ENCODE results near the gene TEKTIP1.

Gene TEKTIP1

GRCh38 chr19:3585301-3586126, 46.5 kb downstream of the TEKTIP1 start, which contains the start of gene GIPC3:
GIPC3 (plus strand) TSS chr19:3585478; CDS start chr19:3585598, 120 bp downstream.
- no peak for DNase-seq (ENCODE audit: low read depth in 2 of 2)

- no peak for DNase-seq (ENCODE audit: low read depth in 2 of 2)
These were observed 47.2 kb downstream of the TEKTIP1 start for GRCh38 chr19:3586127-3586626.

- no peak for DNase-seq (ENCODE audit: low read depth in 2 of 2)
These were observed 47.9 kb downstream of the TEKTIP1 start for GRCh38 chr19:3586707-3587346.

- no peak for DNase-seq (ENCODE audit: low read depth in 2 of 2)
These were observed 50.5 kb downstream of the TEKTIP1 start for GRCh38 chr19:3589439-3589838.

- no peak for DNase-seq (ENCODE audit: low read depth in 2 of 2)
These were observed 51.0 kb downstream of the TEKTIP1 start for GRCh38 chr19:3589949-3590348.

- DNase-seq (ENCODE audit: low read depth in 2 of 2) = no peak
These were observed 52.2 kb downstream of the TEKTIP1 start for GRCh38 chr19:3590991-3591659.

GRCh38 chr19:3591876-3592613, 53.1 kb downstream of the TEKTIP1 start:
- DNase-seq (ENCODE audit: low read depth in 2 of 2) = no peak

GRCh38 chr19:3593156-3593555, 54.2 kb downstream of the TEKTIP1 start:
- DNase-seq (ENCODE audit: low read depth in 2 of 2) = no peak

Data from stimulated activated CD8-positive, alpha-beta memory T cell treated with anti-CD3 and anti-CD28 coated beads, Interleukin-2, amount 100 ng/mL, for 1 hour (primary cell).